HEK293T (cell line): ENCODE measurements around the gene PRMT7.

Source experiments
- CTCF ChIA-PET: fragments of 350-600 bp; formaldehyde crosslinking; extraction: SDS; loops from one replicate; lab custom pipeline; 2021; ENCODE audit warnings: antibody characterized with exemption, inconsistent platforms; lab: Yijun Ruan, JAX
- POLR2A ChIA-PET: fragments of 350-600 bp; formaldehyde crosslinking; extraction: SDS; loops from one replicate; lab custom pipeline; 2020; ENCODE audit warnings: antibody characterized with exemption, inconsistent platforms; lab: Yijun Ruan, JAX
- DNase-seq: peaks from one replicate; pipeline ENCODE4 v3.0.0; 2012; ENCODE audit warnings: mixed read lengths; ENCODE audit errors: extremely low spot score
- ARNT ChIP-seq: fragments of 450-650 bp; IDR thresholded peaks from 2 replicates; pipeline ENCODE4 v1.6.1; 2017; ENCODE audit warnings: mild to moderate bottlenecking
- BHLHE40 ChIP-seq: fragments of 450-650 bp; IDR thresholded peaks from 2 replicates; pipeline ENCODE4 v1.6.1; 2016; ENCODE audit warnings: mild to moderate bottlenecking, moderate library complexity, borderline replicate concordance
- CTBP1 ChIP-seq: fragments of 450-650 bp; IDR thresholded peaks from 2 replicates; pipeline ENCODE4 v1.6.1; 2016; ENCODE audit warnings: borderline replicate concordance
- ELF4 ChIP-seq: fragments of 450-650 bp; IDR thresholded peaks from 2 replicates; pipeline ENCODE4 v1.6.1; 2017; ENCODE audit warnings: antibody characterized with exemption
- FOXA1 ChIP-seq: fragments of 450-650 bp; IDR thresholded peaks from 2 replicates; pipeline ENCODE4 v1.6.1; 2016; ENCODE audit warnings: mild to moderate bottlenecking
- FOXK2 ChIP-seq: fragments of 450-650 bp; IDR thresholded peaks from 2 replicates; pipeline ENCODE4 v1.6.1; 2016; ENCODE audit warnings: mild to moderate bottlenecking
- FOXM1 ChIP-seq: fragments of 450-650 bp; IDR thresholded peaks from 2 replicates; pipeline ENCODE4 v1.6.1; 2017; ENCODE audit warnings: mild to moderate bottlenecking, borderline replicate concordance
- HDGF ChIP-seq: fragments of 450-650 bp; IDR thresholded peaks from 2 replicates; pipeline ENCODE4 v1.6.1; 2017; ENCODE audit warnings: antibody characterized with exemption, borderline replicate concordance
- L3MBTL2 ChIP-seq: fragments of 450-650 bp; conservative IDR thresholded peaks from 2 replicates; pipeline ENCODE4 v1.6.1; 2016; ENCODE audit warnings: mild to moderate bottlenecking
- LEF1 ChIP-seq: fragments of 450-650 bp; IDR thresholded peaks from 2 replicates; pipeline ENCODE4 v1.6.1; 2017; ENCODE audit warnings: mild to moderate bottlenecking, borderline replicate concordance
- NFRKB ChIP-seq: fragments of 450-650 bp; IDR thresholded peaks from 2 replicates; pipeline ENCODE4 v1.6.1; 2016; ENCODE audit warnings: mild to moderate bottlenecking, moderate library complexity
- SP1 ChIP-seq: fragments of 450-650 bp; IDR thresholded peaks from 2 replicates; pipeline ENCODE4 v1.6.1; 2017
- SUZ12 ChIP-seq: fragments of 450-650 bp; IDR thresholded peaks from 2 replicates; pipeline ENCODE4 v1.6.1; 2016; ENCODE audit warnings: mild to moderate bottlenecking
- TARDBP ChIP-seq: fragments of 450-650 bp; IDR thresholded peaks from 2 replicates; pipeline ENCODE4 v1.6.1; 2016
- ZNF384 ChIP-seq: fragments of 450-650 bp; IDR thresholded peaks from 2 replicates; pipeline ENCODE4 v1.6.1; 2016
- TF ChIP-seq, protein P1 (sequence below): fragments of 450-650 bp; IDR thresholded peaks from 2 replicates; pipeline ENCODE4 v1.6.1; 2016

PRMT7 gene

DNA sequence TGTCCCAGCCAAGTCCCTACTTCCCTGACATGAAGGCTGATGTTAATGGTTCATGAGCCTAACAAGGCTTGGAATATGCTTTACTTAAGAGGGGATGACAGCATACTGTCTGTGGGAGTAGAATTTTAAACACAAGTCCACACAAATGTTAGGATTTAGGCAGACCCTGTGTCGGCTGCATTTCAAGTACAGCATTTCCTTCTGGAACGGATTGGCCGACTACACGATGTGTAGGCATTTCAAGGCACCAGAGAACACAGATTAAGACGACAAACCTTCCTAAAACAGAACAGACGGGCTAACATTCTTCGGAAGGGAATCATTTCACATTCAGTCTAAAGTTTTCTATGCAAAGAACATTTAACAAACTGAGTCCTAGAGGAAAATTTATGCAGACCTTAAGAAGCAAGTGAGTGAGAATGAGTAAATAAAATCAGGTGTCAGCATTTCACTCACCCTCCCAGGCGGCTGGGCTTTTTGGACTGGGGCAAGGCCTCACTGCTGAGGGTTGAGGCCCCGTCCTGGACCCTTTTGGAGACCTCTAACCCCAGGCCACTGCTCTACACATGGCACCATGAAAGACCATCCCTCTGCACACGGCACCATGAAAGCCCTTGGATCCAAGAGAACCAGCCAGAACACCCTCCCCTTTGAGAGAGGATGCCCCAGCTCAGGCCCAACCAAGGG lies 70.0 kb downstream of the PRMT7 start:
- no peak for DNase-seq
- ChIA-PET POLR2A (no interaction called here), CTCF (no interaction called here)
- TF ChIP-seq BHLHE40 (no peak), NFRKB (no peak), ARNT (no peak), LEF1 (no peak), FOXA1 (no peak), FOXM1 (no peak), L3MBTL2 (no peak), ELF4 (no peak), HDGF (no peak), SP1 (no peak), CTBP1 (no peak)
- TF ChIP-seq, protein P1, sequence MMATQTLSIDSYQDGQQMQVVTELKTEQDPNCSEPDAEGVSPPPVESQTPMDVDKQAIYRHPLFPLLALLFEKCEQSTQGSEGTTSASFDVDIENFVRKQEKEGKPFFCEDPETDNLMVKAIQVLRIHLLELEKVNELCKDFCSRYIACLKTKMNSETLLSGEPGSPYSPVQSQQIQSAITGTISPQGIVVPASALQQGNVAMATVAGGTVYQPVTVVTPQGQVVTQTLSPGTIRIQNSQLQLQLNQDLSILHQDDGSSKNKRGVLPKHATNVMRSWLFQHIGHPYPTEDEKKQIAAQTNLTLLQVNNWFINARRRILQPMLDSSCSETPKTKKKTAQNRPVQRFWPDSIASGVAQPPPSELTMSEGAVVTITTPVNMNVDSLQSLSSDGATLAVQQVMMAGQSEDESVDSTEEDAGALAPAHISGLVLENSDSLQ: no peak

DNA sequence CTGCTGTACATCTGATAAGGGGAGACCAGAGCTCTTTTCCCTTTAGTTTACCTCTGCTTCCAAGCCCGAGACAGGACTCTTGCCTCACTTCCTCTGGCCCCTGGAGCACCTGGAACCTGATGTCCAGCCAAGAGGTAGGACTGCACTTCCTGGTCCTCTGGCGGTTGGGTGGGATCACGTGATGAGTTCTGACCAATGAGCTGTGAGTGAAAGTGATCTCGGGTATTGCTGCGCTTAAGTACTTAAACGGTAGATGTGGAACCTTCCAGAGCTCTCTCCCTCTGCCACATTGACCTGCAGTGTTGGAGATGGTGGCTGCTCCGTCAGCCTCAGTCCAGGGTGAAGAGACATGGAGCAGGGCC lies 70.5 kb downstream of the PRMT7 start:
- POLR2A ChIA-PET: no interaction called here
- CTCF ChIA-PET: interaction anchor here (1.1 kb wide), 1 partner anchor 9 kb away, joined by 3 read pairs; no protein-coding TSS in a partner anchor
- TF ChIP-seq BHLHE40 (no peak), CTBP1 (no peak), NFRKB (no peak), ZNF384 (no peak), FOXA1 (no peak), SP1 (no peak), HDGF (no peak), ELF4 (no peak), FOXK2 (no peak), ARNT (no peak), SUZ12 (no peak), L3MBTL2 (no peak), FOXM1 (no peak), TARDBP (no peak), LEF1 (no peak)
- TF ChIP-seq, protein P1: no peak
- no peak for DNase-seq

DNA sequence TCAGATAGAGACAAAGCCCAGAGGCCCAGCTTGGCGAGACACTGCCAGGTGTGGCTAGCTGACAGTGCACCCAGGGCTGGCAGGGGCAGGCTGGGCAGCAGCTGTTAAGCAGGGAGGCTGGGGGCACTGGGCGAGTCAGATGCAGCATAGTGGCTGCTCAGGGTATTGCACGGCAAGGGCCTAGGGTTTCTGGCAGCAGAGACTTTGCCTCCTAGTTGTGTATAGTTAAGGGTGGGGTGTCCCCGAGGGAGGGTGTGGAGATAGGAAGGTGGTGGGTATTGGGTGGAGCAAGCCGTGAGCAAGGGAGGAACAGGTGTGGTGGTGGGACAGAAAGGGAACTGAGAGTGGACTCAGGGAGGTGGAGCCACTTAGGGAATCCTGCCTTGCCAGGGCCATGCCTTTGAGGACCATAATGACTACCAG lies 71.5 kb downstream of the PRMT7 start:
- ChIA-PET CTCF (interaction anchor here (0.5 to 1.1 kb wide), 2 partner anchors 10 to 607 kb away, joined by 3 read pairs; no protein-coding TSS in a partner anchor), POLR2A (no interaction called here)
- TF ChIP-seq FOXM1 (no peak), FOXK2 (no peak), L3MBTL2 (no peak), SUZ12 (no peak), SP1 (no peak), ARNT (no peak), BHLHE40 (no peak), ZNF384 (no peak), NFRKB (no peak), LEF1 (no peak), HDGF (no peak), CTBP1 (no peak), ELF4 (no peak), FOXA1 (no peak), TARDBP (no peak)
- TF ChIP-seq, protein P1: no peak
- peak; percentile 62 for DNase-seq

DNA sequence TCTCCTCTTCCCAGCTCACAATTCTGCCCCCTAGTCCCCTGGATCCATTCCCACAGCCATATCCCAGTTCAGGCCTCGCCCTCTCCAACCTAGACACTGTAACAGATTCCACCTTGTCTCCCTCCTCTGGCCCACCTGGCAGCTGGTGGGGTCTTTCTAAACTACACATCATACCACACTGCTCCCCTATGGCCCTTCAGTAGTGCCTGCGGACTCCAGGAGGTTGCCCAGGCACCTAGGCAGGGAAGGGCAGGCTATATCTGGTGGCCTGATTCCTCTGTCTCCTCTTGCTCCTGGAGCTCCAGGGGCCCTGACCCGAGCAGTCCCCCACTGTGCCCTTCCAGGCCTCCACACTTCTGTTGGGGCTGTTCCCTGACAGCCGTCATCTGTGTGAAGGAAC lies 73.0 kb downstream of the PRMT7 start:
- ChIA-PET CTCF (interaction anchor here (1.3 kb wide), 1 partner anchor 11 kb away, joined by 4 read pairs; no protein-coding TSS in a partner anchor), POLR2A (no interaction called here)
- TF ChIP-seq FOXK2 (no peak), SP1 (no peak), HDGF (no peak), BHLHE40 (no peak), ELF4 (no peak), L3MBTL2 (no peak), TARDBP (no peak), NFRKB (no peak), FOXM1 (no peak), FOXA1 (no peak), ARNT (no peak), CTBP1 (no peak), ZNF384 (no peak), LEF1 (no peak), SUZ12 (no peak)
- TF ChIP-seq, protein P1: no peak
- no peak for DNase-seq

DNA sequence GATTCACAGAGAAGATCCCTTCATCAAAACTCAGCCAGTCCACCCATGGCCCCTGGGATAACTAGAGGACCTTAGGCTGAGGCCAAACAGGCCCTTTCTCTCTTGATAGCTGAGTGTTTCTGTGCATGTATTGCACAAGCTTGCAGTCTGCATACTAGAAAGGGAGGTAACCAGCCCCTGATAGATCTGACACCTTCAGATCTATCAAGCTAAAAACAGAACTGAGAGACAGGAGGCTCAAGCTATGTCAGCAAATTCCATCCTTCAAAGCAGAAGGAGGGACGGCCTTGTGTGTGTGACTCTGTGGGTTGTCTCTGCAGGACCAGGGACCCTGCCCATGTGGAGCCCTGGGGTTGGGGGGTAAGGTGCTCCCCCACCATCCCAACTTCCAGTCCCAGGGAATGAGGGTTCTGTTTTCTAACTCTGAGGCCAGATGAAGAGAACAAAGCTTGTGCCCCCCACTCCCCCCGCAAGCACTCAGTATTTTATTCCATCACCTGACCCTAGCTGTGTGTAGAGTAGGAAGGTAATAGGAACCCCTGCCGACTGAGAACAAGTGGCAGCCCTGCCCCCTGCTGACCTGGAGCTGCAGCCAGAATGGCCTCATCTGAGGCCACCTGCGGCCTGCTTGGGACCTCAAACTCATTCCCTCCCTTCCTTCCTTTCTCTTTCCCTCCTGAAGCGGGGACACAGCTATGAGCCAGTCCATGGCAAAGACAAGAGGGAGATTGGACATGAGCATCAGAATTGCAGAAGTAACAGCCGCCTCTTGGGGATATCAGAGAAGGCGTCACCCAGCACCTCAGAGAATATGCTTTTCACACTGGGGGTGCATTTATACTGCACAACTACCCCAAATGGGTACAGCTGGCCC lies 73.7 kb downstream of the PRMT7 start:
- TF ChIP-seq ELF4 (no peak), CTBP1 (no peak)
- ChIA-PET POLR2A (no interaction called here), CTCF (interaction anchor here (0.6 to 1.3 kb wide), 2 partner anchors 11 to 21 kb away, joined by 4 to 6 read pairs; no protein-coding TSS in a partner anchor)
- no peak for DNase-seq
